OCI-LY7 (cell line): ENCODE data around the gene MLYCD. TPM values are rescaled to one million over a fixed set of nuclear protein-coding genes. Genes with fewer than 3 reads are reported as not detected.

ENCODE experiments used
- BruUV-seq: library from RNA; stranded (reverse); fragments of 400-500 nt; replicated peaks from 2 replicates; lab custom pipeline; 2021; lab: Mats Ljungman, UMichigan
- CTCF ChIA-PET: fragments of 300-600 bp; sonication (Branson Sonifier 250); formaldehyde crosslinking; loops from one replicate; lab custom pipeline; 2022; ENCODE audit warnings: antibody characterized with exemption; ENCODE audit not compliant: unreplicated experiment; lab: Charles Lee
- POLR2A ChIA-PET: fragments of 300-600 bp; sonication (Branson Sonifier 250); formaldehyde crosslinking; loops from one replicate; lab custom pipeline; 2022; ENCODE audit warnings: antibody characterized with exemption; lab: Charles Lee
- DNase-seq: peaks from one replicate; pipeline ENCODE4 v3.0.0-alpha.2; 2015; ENCODE audit warnings: low spot score
- H2AFZ ChIP-seq: fragments of 200-600 bp; sonication (generic), shearing (Covaris generic); 2 replicates; pipeline ENCODE4 v1.6.1; 2014; ENCODE audit warnings: mild to moderate bottlenecking, antibody characterized with exemption, low read length, moderate library complexity
- H3K27ac ChIP-seq: fragments of 200-600 bp; sonication (generic); 2 replicates; pipeline ENCODE4 v1.5.1; 2014; ENCODE audit warnings: mixed run types, low read depth, mild to moderate bottlenecking, moderate library complexity, low read length, inconsistent platforms; ENCODE audit not compliant: poor library complexity, severe bottlenecking
- H3K36me3 ChIP-seq: fragments of 200-600 bp; sonication (generic); 2 replicates; pipeline ENCODE4 v1.6.1; 2014; ENCODE audit warnings: mild to moderate bottlenecking, antibody characterized with exemption, low read length, moderate library complexity, mixed read lengths; ENCODE audit not compliant: insufficient read depth
- H3K4me1 ChIP-seq: fragments of 200-600 bp; sonication (generic); 2 replicates; pipeline ENCODE4 v1.5.1; 2014; ENCODE audit warnings: mild to moderate bottlenecking, low read length; ENCODE audit not compliant: insufficient read depth, poor library complexity, severe bottlenecking
- H3K4me2 ChIP-seq: fragments of 200-600 bp; sonication (generic); 2 replicates; pipeline ENCODE4 v1.6.1; 2014; ENCODE audit warnings: mild to moderate bottlenecking, low read length
- H3K4me3 ChIP-seq: fragments of 200-600 bp; sonication (generic); 2 replicates; pipeline ENCODE4 v1.5.1; 2014; ENCODE audit warnings: mild to moderate bottlenecking, low read depth, low read length; ENCODE audit not compliant: poor library complexity, severe bottlenecking
- H3K79me2 ChIP-seq: fragments of 200-600 bp; sonication (generic); 2 replicates; pipeline ENCODE4 v1.6.1; 2016; ENCODE audit warnings: low read depth, mild to moderate bottlenecking, low read length, moderate library complexity, mixed read lengths; ENCODE audit not compliant: insufficient read depth
- H3K9me2 ChIP-seq: fragments of 200-600 bp; sonication (generic); 2 replicates; pipeline ENCODE4 v1.6.1; 2016; ENCODE audit warnings: mild to moderate bottlenecking, low read length, mixed read lengths; ENCODE audit not compliant: insufficient read depth
- H3K9me3 ChIP-seq: fragments of 200-600 bp; sonication (generic); 2 replicates; pipeline ENCODE4 v1.6.1; 2014; ENCODE audit warnings: mild to moderate bottlenecking, mixed run types, low read length, mixed read lengths
- H4K20me1 ChIP-seq: fragments of 200-600 bp; sonication (generic); 2 replicates; pipeline ENCODE4 v1.6.1; 2014; ENCODE audit warnings: mild to moderate bottlenecking, antibody characterized with exemption, low read length, moderate library complexity, mixed read lengths; ENCODE audit not compliant: insufficient read depth
- EZH2phosphoT487 ChIP-seq: fragments of 200-600 bp; sonication (generic); IDR thresholded peaks from 2 replicates; pipeline ENCODE4 v1.6.1; 2018; ENCODE audit warnings: low read depth, borderline replicate concordance, mild to moderate bottlenecking, mixed run types, antibody characterized with exemption, low read length, moderate library complexity, mixed read lengths
- intact Hi-C: fragments of 100-400 bp; cut with micrococcal nuclease; formaldehyde crosslinking; loops from one replicate; pipeline ENCODE4 v1.10.0; 2022; ENCODE audit not compliant: unreplicated experiment
- total RNA-seq, 2 experiments: library from RNA; depleted of rRNA in 1 of 2; stranded (reverse); fragments of >200 nt in 1 of 2; shearing (Covaris generic) in 1 of 2; gene quantifications; 2 replicates each; pipeline ENCODE4 v1.2.3, GENCODE V29; 2014 to 2022
- TF ChIP-seq, protein P1 (sequence below): fragments of 200-600 bp; sonication (generic); conservative IDR thresholded peaks from 2 replicates; pipeline ENCODE4 v1.5.1; 2014; ENCODE audit warnings: mild to moderate bottlenecking, antibody characterized with exemption, low read length, moderate library complexity, mixed read lengths

Gene MLYCD
- total RNA-seq, 2 experiments from 2014 or later = 3.5 to 10.9 TPM

DNA sequence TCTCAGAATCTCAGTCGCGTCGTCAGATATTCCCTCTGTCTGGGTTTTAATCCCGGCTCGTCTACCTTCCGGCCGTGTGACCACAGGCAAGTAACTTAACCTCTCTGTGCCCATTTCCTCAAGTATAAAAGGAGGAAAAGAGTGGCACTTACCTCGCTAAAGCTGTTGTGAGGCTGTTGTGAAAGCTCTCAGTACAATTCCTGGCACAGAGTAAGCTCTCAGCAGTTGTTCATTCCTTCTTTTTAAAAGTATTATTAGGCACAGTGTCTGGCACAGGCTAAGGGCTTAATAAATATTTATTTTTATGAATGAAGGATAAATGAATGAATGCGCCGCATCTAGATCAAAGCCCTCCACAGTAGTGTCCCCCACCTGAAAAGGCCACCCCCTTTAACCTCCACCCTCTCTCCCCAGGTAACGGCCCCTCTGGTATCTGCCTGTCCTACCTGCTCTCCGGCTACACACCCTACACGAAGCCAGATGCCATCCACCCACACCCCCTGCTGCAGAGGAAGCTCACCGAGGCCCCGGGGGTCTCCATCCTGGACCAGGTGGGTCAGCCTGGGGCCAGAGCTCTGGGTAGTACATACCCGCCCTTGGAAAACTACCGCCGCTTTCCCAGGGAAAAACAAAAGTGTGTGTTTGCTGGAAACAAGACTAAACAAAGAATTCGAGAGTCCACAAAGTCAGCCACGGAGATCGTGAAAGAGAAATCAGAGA, 60.1 kb downstream of the MLYCD start:
- ChIA-PET CTCF (no interaction called here), POLR2A (no interaction called here)
- no peak overlapping the region for H2AFZ ChIP-seq
- no peak overlapping the region for H3K4me3 ChIP-seq
- TF ChIP-seq, protein P1, sequence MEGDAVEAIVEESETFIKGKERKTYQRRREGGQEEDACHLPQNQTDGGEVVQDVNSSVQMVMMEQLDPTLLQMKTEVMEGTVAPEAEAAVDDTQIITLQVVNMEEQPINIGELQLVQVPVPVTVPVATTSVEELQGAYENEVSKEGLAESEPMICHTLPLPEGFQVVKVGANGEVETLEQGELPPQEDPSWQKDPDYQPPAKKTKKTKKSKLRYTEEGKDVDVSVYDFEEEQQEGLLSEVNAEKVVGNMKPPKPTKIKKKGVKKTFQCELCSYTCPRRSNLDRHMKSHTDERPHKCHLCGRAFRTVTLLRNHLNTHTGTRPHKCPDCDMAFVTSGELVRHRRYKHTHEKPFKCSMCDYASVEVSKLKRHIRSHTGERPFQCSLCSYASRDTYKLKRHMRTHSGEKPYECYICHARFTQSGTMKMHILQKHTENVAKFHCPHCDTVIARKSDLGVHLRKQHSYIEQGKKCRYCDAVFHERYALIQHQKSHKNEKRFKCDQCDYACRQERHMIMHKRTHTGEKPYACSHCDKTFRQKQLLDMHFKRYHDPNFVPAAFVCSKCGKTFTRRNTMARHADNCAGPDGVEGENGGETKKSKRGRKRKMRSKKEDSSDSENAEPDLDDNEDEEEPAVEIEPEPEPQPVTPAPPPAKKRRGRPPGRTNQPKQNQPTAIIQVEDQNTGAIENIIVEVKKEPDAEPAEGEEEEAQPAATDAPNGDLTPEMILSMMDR = no peak
- no peak for TF ChIP-seq EZH2phosphoT487
- no peaks in the 10 kb centered on the region for H3K9me3 ChIP-seq
- H3K9me2 ChIP-seq = no peaks in the 10 kb centered on the region
- intact Hi-C loops = loop anchor here (10.0 kb wide), 2 partner anchors 134 to 216 kb away; no protein-coding TSS in a partner anchor
- no peaks in the 10 kb centered on the region for H3K4me1 ChIP-seq
- H3K79me2 ChIP-seq = no peaks in the 10 kb centered on the region
- no peaks in the 10 kb centered on the region for H3K36me3 ChIP-seq
- H4K20me1 ChIP-seq = no peaks in the 10 kb centered on the region
- no peak for DNase-seq
- no peak overlapping the region for H3K4me2 ChIP-seq
- H3K27ac ChIP-seq = no peak overlapping the region
- BruUV-seq = no TSS peak

DNA sequence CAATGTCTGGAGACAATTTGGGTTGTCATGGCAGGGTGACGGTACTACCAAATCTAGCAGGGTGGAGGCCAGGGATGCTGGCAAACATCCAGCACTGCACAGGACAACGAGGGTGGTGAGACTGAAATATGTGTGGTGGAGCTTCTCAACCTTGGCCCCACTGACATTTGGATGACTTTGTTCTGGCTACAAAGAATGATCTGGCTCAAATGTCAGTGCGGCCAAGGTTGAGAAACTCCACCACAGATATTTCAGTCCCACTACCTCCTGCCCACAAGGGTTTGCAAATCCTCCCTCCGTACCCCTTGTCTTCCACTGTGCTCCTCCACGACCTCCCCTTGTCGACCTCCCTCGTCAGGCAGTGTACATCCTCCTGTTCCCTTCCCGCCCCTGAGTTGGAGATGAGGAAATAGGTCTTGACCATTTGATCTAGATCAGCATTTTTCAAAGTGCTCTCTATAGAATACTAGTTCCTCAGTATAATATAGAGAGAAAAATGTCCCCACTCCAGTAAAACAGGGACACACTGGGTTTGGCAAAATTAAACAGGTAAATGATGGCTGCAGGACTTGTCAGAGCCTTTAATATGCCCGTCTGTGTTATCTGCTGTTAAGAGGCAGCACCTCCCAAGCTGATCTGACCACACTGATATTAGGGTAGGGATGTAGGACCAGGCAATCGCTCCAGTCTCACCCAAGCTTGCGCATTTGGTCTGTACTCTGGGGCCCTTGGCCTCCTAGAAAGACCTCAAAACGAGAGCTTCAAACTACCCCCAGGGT, 60.9 kb downstream of the MLYCD start:
- ChIA-PET CTCF (no interaction called here), POLR2A (no interaction called here)
- Histone ChIP-seq H3K4me1 (no peaks in the 10 kb centered on the region), H3K36me3 (no peaks in the 10 kb centered on the region), H2AFZ (no peak overlapping the region), H3K4me2 (no peak overlapping the region), H3K4me3 (no peak overlapping the region), H3K9me3 (no peaks in the 10 kb centered on the region), H3K27ac (no peak overlapping the region), H3K9me2 (no peaks in the 10 kb centered on the region), H3K79me2 (no peaks in the 10 kb centered on the region), H4K20me1 (no peaks in the 10 kb centered on the region)
- intact Hi-C loops = loop anchor here (10.0 kb wide), 2 partner anchors 135 to 215 kb away; no protein-coding TSS in a partner anchor
- TF ChIP-seq EZH2phosphoT487 = no peak
- TF ChIP-seq, protein P1 = no peak
- BruUV-seq = no TSS peak
- no peak for DNase-seq
